A673 (cell line): ENCODE measurements around the gene NAT9. TPM values are rescaled to one million over a fixed set of nuclear protein-coding genes. Genes with fewer than 3 reads are reported as not detected.

Experiments
- BruUV-seq: library from RNA; stranded (reverse); fragments of 400-500 nt; replicated peaks from 2 replicates; lab custom pipeline; 2021; lab: Mats Ljungman, UMichigan
- CTCF ChIA-PET: fragments of 300-600 bp; sonication (Branson Sonifier 250); formaldehyde crosslinking; loops from one replicate; lab custom pipeline; 2022; ENCODE audit warnings: antibody characterized with exemption; lab: Charles Lee
- POLR2A ChIA-PET: fragments of 300-600 bp; sonication (Branson Sonifier 250); formaldehyde crosslinking; loops from one replicate; lab custom pipeline; 2022; ENCODE audit warnings: antibody characterized with exemption; ENCODE audit not compliant: low non-redundant PET; lab: Charles Lee
- DNase-seq: peaks from one replicate; pipeline ENCODE4 v3.0.0-alpha.2; 2015; ENCODE audit warnings: low spot score
- H3K27ac ChIP-seq: fragments of 200-600 bp; sonication (generic); 2 replicates; pipeline ENCODE4 v1.5.1; 2016; ENCODE audit warnings: mixed run types, low read depth, mild to moderate bottlenecking, mixed read lengths, antibody characterized with exemption, low read length; ENCODE audit not compliant: poor library complexity, severe bottlenecking
- H3K27me3 ChIP-seq: fragments of 200-600 bp; sonication (generic); replicated peaks from 2 replicates; pipeline ENCODE4 v1.6.1; 2017; ENCODE audit warnings: mixed run types, low read depth, mild to moderate bottlenecking, mixed read lengths, antibody characterized with exemption, low read length; ENCODE audit not compliant: insufficient read depth, poor library complexity
- H3K36me3 ChIP-seq: fragments of 200-600 bp; sonication (generic); 2 replicates; pipeline ENCODE4 v1.6.1; 2016; ENCODE audit warnings: mixed run types, mild to moderate bottlenecking, mixed read lengths, antibody characterized with exemption, low read length; ENCODE audit not compliant: insufficient read depth, poor library complexity, severe bottlenecking
- H3K4me1 ChIP-seq: fragments of 200-600 bp; sonication (generic); 2 replicates; pipeline ENCODE4 v1.6.1; 2017; ENCODE audit warnings: mixed run types, mild to moderate bottlenecking, mixed read lengths, antibody characterized with exemption, low read length; ENCODE audit not compliant: insufficient read depth, poor library complexity, severe bottlenecking
- H3K4me3 ChIP-seq: fragments of 200-600 bp; sonication (generic); 2 replicates; pipeline ENCODE4 v1.5.1; 2016; ENCODE audit warnings: low read depth, mixed run types, mild to moderate bottlenecking, mixed read lengths, low read length; ENCODE audit not compliant: poor library complexity, severe bottlenecking
- H3K9me3 ChIP-seq: fragments of 200-600 bp; sonication (generic); 2 replicates; pipeline ENCODE4 v1.6.1; 2016; ENCODE audit warnings: mixed run types, low read depth, mild to moderate bottlenecking, mixed read lengths, antibody characterized with exemption, low read length; ENCODE audit not compliant: poor library complexity, severe bottlenecking
- EZH2 ChIP-seq: fragments of 200-600 bp; sonication (generic); IDR thresholded peaks from 2 replicates; pipeline ENCODE4 v1.6.1; 2017; ENCODE audit warnings: borderline replicate concordance, low read depth, mild to moderate bottlenecking, mixed read lengths, antibody characterized with exemption, low read length; ENCODE audit not compliant: poor library complexity, severe bottlenecking
- intact Hi-C: fragments of 100-400 bp; cut with micrococcal nuclease; formaldehyde crosslinking; loops from one replicate; pipeline ENCODE4 v1.10.0; 2022; ENCODE audit not compliant: unreplicated experiment
- total RNA-seq: library from RNA; stranded (reverse); gene quantifications from 2 replicates; pipeline ENCODE4 v1.2.3, GENCODE V29; 2021
- TF ChIP-seq, protein P1 (sequence below): fragments of 300-800, 200-600 bp; sonication (generic); conservative IDR thresholded peaks from 2 replicates; pipeline ENCODE4 v1.5.1; 2017; ENCODE audit warnings: low read depth, mild to moderate bottlenecking, antibody characterized with exemption, low read length, moderate library complexity, mixed read lengths

Gene NAT9
- total RNA-seq, 1 experiment from 2014 or later: 60.6 TPM

DNA sequence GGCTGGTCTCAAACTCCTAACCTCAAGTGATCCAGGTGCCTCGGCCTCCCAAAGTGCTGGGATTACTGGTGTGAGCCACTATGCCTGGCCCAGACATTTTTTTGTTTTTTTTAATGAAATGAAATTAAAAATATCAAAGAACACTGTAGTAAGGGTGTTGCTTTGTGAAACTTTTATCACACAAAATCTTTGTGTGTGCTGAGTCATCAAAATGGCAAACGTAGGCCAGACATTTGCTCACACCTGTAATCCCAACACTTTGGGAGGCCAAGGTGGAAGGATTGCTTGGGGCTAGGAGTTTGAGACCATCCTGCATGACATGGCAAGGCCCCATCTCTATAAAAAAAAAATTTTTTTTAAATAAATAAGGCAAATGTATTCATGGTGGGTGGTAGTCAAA is 9.7 kb downstream of the NAT9 start:
- H3K36me3 ChIP-seq: peaks cover 19% of the 10 kb centered on the region
- no peak overlapping the region for H3K4me3 ChIP-seq
- TF ChIP-seq, protein P1, sequence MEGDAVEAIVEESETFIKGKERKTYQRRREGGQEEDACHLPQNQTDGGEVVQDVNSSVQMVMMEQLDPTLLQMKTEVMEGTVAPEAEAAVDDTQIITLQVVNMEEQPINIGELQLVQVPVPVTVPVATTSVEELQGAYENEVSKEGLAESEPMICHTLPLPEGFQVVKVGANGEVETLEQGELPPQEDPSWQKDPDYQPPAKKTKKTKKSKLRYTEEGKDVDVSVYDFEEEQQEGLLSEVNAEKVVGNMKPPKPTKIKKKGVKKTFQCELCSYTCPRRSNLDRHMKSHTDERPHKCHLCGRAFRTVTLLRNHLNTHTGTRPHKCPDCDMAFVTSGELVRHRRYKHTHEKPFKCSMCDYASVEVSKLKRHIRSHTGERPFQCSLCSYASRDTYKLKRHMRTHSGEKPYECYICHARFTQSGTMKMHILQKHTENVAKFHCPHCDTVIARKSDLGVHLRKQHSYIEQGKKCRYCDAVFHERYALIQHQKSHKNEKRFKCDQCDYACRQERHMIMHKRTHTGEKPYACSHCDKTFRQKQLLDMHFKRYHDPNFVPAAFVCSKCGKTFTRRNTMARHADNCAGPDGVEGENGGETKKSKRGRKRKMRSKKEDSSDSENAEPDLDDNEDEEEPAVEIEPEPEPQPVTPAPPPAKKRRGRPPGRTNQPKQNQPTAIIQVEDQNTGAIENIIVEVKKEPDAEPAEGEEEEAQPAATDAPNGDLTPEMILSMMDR: no peak
- TF ChIP-seq EZH2: no peak
- ChIA-PET POLR2A (no interaction called here), CTCF (no interaction called here)
- no peaks in the 10 kb centered on the region for H3K4me1 ChIP-seq
- no peaks in the 10 kb centered on the region for H3K9me3 ChIP-seq
- no peak overlapping the region for H3K27ac ChIP-seq
- no peaks in the 10 kb centered on the region for H3K27me3 ChIP-seq
- intact Hi-C loops: no loop called here
- DNase-seq: no peak
- BruUV-seq: no TSS peak

DNA sequence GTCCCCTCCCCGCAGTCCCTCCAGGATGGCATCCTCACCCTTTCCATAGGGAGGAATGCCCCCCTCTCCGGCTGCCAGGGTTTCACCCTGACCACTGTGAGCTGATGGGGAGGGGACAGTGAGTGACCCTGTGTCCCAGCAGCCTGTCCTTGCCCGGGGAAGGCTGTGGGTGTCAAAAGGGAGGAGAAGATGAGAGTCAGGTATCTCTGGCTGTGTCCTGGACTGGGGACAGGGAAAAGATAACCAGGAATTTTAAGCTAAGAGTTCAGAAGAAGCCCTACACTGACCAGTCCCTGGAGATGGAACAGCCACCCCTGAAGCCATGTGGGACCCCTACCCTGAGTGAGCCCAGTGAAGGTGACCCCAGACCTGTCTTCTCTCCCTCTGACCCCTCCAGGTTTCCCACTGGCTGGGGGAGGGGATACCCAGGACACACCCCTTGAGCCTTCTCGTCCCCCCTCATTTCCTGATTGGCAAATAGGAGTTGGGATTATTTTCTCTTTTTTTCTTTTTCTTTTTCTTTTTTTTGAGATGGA is 11.3 kb downstream of the NAT9 start:
- intact Hi-C loops: no loop called here
- H3K4me3 ChIP-seq: no peak overlapping the region
- BruUV-seq: no TSS peak
- DNase-seq: no peak
- H3K27ac ChIP-seq: no peak overlapping the region
- TF ChIP-seq, protein P1: no peak
- TF ChIP-seq EZH2: no peak
- H3K27me3 ChIP-seq: no peaks in the 10 kb centered on the region
- no peaks in the 10 kb centered on the region for H3K9me3 ChIP-seq
- H3K36me3 ChIP-seq: peaks cover 5% of the 10 kb centered on the region
- peaks cover 15% of the 10 kb centered on the region for H3K4me1 ChIP-seq
- ChIA-PET POLR2A (no interaction called here), CTCF (no interaction called here)

DNA sequence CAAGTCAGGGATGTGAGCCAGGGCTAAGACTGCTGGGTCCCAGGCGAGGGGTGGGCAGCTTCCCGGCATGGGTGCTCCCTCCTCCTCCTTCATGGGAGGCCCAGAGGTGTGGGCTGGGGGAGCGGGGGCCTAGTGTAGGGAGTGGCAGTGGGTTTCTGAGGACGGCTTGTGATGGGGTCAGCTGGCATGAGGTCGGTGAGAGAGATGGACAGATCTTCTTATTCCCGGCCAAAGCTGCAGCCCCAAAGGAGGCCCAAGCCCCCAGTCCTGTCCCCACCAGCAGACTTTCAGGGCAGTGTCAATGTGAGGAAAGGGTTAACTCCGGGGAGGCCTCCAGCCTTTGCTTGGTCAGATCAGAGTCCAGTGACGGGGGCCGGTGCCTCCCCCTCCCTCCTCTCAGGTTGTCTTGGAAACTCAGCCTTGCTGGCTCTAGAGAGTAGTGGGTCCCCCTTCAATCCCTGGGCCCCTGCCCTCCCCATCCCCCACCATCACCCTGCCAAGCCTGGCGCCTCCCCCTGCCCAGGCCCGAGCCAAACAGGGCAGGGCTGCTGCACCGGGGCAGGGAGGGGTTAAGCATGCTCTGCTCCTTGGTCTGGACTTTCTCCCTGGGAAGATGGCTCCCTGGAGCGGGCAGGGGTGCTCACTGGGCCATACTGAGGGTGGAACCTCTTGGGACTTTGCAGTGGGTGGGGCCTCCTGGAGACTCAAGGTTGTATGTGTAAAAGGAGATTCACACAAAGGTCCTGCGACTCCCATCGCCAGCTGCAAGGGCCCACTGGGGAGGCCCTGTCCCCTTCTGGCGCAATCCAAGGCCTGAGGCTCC is 12.4 kb downstream of the NAT9 start:
- DNase-seq: no peak
- no peaks in the 10 kb centered on the region for H3K27me3 ChIP-seq
- ChIA-PET CTCF (no interaction called here), POLR2A (no interaction called here)
- peaks cover 2% of the 10 kb centered on the region for H3K36me3 ChIP-seq
- no peaks in the 10 kb centered on the region for H3K9me3 ChIP-seq
- TF ChIP-seq, protein P1: no peak
- TF ChIP-seq EZH2: no peak
- intact Hi-C loops: no loop called here
- H3K4me1 ChIP-seq: peaks cover 25% of the 10 kb centered on the region
- no peak overlapping the region for H3K27ac ChIP-seq
- BruUV-seq: no TSS peak
- H3K4me3 ChIP-seq: no peak overlapping the region
